NCI-H2171 treated with DMSO at 0.1 percent for 48 hours (cell line): ENCODE measurements around the gene NAA40.
"Not testable (repeated sequence)": the region's sequence is repeated elsewhere in the genome, so short reads cannot be mapped to it uniquely, and the experiment has no call there.

Experiments
- DNase-seq: peaks from one replicate; lab custom pipeline; 2025; lab: John Stamatoyannopoulos, UW

The NAA40 gene

DNA sequence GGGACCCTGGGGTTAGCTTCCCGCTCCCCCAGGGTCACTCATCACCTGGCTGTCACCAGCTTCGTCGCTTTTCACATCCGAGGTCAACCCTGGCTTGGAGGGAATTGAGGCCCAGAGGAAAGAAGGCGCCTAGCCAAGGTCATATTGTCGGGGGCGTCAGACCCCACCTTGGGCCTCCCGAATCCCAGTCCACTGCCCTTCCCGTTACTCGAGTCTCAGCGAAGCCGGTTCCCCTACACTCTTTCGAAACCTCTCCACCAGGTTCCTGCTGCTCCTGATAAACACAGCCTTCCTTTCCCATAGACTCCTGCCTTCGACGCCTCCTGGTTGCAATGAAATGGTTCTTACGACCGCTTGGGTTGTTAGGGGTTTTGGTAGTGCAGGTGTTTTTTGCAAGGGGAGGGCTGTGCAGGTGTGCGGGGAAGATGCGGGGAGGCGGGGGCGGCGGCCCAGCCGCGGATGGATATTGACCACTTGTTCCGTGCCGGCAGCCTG, 642 bp downstream of the NAA40 start:
- DNase-seq, result peak; percentile 48

DNA sequence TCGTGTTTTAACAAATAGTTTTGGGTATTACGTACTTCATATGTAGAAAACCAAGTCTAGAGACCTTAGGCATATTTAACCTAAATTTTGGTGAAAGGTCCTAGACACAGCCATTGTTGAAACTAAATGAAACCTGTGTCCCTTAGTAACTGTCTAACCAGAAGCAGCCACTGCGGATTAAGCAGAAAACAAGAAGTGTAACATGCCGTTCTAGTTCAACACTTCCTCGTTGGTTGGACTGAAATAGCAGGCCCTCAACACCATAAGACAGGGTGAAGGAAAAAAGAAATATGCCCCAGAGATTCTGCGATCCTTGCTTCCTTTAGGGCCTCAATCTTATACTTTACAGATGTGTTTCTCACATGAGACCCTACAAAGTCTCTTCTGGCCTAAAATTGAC, 2.0 kb downstream of the NAA40 start:
- no peak for DNase-seq

GRCh38 chr11:63941901-63942300, 3.1 kb downstream of the NAA40 start:
- DNase-seq, result no peak

DNA sequence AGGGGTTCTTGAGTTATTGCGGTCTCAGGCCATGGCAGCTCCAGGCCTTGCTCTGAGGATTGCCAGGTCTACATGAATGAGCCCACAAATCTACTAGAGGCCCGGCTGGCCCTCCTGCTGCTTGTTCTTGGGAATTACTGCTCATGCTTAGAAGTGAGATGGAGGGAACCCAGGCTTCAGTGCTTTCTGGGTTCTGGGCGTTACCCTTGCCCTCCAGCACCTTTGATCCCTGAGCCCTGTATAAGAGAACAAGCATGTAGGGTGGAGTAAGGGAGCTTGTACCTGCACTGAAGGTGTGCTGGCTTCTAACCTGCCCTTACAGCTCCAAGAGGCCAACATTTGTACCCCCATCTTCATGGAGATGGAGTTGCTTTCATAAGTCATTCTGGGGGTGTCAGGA, 4.0 kb downstream of the NAA40 start:
- DNase-seq, result no peak

DNA sequence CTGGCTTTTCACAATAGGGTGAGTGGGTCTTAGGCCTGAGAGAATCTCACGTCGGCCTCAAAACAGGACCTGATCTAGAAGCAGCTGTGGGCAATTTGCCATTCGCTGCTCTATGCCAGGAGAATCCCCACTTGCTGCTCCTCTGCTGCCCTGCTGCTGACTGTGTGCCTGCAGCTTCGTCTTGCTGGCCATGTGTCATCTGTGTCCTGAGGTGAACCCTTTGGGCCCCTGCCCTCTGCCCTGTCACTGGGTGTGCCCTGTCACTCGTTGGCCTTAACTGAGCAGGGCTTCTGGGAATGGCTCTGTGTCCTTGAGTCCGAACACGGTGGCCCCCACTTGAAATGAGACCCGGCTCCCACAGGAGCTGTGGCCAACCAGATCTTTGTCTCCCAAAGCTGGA, 6.2 kb downstream of the NAA40 start:
- DNase-seq, result no peak

- DNase-seq, result peak; percentile 84
Measured at GRCh38 chr11:63945477-63946163, 6.8 kb downstream of the NAA40 start.

GRCh38 chr11:63951779-63952536, 13.2 kb downstream of the NAA40 start:
- DNase-seq, result no peak

- no peak for DNase-seq
Measured at GRCh38 chr11:63952570-63952969, 13.8 kb downstream of the NAA40 start.

DNA sequence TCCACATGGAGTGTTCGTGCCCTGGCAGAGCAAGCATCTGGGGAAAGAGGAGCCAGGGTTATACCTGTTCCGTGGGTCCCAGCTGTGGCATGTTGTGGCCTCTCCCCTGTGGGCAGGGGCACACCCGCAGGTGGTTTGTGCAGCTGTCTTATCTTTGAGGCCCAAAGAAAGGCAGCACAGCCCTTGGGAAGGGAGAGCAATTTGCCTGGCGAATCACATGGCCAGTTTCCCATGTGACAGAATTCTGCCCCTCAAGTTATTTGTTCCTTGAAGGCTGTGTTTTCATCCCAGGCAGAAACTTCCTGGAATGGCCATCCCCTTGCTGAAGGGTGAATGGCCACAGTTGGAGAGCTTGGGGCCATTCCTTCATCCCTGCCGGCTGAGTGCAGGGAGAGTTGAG, 19.2 kb downstream of the NAA40 start:
- DNase-seq, result peak; percentile 55

DNA sequence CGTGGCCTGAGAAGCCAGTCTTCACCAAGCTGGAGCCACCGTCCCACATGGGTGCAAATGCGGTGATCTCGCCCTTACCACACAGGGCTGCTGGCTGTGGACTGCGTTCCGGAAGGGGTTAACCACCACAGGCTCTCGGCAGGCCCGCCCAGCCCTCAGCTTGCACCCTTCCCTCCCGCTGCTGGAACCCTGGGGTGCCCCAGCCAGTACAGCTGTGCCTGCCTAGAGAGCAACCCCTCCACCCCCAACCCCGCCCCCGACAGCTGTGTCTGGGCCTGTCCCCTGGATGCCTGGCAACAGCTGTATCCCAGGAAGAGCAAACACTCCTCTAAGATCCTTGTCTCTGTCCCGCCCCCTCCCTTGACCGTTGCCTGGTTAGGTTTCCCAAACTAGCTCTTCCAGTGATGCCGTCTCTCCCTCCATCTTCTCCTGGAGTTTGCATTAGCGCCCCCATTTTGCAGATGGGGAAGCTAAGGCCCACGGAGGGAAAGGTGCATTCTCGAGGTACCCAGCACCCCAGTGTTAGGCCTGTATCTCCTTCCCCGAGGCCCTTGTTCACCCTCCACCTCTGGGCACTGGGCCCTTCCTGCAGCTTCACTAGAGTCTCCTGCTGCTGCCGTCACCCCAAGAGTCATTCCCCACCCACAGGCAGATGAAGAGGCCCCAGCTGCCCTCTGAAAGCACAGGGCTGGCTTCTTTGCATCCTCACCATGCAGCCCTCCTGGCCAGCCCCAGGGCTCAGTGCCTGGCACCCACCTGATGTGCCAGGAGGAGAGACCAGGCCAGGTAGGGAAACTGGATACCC, 23.0 kb downstream of the NAA40 start:
- DNase-seq, result peak; percentile 71

DNA sequence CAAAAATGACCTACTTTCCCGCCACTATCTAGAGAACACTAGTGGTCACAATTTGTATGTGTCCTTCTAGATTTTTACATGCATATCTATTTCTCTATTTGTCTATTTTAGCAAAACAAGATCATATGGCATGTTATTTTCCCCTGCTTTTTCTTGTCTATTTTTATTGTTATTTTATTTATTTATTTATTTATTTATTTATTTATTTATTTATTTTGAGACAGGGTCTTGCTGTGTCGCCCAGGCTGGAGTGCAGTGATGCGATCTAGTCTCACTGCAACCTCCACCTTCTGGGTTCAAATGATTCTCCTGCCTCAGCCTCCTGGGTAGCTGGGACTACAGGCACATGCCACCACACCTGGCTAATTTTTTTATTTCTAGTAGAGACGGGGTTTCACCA, 25.1 kb downstream of the NAA40 start:
- not testable (repeated sequence) for DNase-seq

- DNase-seq, result no peak
Measured at GRCh38 chr11:63966444-63966843, 27.6 kb downstream of the NAA40 start.

DNA sequence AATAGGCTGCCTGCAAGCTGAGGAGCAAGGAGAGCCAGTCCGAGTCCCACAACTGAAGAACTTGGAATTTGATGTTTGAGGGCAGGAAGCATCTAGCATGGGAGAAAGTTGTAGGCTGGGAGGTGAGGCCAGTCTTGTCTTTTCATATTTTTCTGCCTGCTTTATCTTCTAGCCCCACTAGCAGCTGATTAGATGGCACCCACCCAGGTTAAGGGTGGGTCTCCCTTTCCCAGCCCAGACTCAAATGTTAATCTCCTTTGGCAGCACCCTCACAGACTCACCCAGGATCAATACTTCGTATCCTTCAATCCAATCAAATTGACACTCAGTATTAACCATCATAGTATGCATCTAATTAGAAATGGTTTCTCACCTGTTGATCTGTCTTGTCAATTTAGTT, 30.7 kb downstream of the NAA40 start:
- DNase-seq, result no peak

DNA sequence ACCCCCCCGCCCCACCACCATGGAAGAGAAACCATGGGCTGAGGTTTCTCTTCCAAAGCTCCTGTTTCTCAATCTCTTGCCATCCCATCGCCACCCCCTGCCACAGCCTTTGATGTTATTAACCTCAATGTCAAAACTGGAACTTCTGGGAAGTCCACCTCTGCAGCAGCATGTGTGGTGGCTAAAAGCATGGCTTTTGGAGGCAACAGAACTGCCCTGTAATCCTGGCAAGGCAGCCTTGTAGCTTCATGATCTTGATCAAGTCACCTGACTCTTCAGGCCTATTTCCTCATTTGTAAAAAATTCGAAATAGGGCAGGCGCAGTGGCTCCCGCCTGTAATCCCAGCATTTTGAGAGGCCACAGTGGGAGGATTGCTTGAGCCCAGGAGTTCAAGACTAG, 32.1 kb downstream of the NAA40 start:
- no peak for DNase-seq

GRCh38 chr11:63973912-63974258, 35.1 kb downstream of the NAA40 start:
- not testable (repeated sequence) for DNase-seq

DNA sequence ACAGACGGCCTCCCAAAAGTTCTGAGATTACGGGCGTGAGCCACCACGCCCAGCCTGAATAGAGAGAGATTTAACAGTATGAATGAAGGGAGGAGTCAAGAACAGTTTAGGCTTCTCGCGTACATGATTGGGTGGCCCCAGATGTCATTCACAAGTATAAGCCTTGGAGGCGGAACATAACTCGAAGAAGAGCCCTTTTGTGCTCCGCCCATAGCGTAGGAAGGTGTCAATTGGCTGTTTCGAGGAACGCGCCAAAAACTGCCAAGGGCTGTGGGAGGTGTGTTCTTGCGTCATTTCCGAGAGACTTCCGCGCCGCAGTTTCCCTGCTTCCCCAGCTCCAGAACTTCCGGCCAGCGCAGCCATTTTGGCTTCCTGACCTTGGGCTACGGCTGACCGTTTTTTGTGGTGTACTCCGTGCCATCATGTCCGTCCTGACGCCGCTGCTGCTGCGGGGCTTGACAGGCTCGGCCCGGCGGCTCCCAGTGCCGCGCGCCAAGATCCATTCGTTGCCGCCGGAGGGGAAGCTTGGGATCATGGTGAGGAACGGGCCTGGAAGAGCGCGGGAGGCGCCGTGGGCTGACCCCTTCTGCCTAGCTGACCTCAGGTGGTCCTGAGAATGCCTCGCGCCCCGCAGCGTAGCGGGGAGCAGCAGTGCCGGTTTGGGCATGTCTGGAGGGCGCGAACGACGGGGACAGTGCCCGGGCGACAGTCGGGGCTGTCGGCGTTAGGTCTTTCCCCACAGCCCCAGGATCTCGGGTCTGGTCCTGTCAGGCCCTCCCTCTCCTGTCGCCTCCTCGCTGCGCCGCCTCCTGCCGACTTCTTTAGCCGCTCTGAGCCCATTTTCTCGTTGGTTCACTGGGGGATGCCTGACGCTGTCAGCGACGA, 35.7 kb downstream of the NAA40 start, which contains the start of gene COX8A:
Gene COX8A (plus strand): TSS at position 362 of the 885 bp plus-strand sequence. CDS start 61 bp downstream, at position 423.
- DNase-seq, result peak; percentile 100

GRCh38 chr11:63978551-63979239, 39.9 kb downstream of the NAA40 start:
- DNase-seq, result no peak

DNA sequence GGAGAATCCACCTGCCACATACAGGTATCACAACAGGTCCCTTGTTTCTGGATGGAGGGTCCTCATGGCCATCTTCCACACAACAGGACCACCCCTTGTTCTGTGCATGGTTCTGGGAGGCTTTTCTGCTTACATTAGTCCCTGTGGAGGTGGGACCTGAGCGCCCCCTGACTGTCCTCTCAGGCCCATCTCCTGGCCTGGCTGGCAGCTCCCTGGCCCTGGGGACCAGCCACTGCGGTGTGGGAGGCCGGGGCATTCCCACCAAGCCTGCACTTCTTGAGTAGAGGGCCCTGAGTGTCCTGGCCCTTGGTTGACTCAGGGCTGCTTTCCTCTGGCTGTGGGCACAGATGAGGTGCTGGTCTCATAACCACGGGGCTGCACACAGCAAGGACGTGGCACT, 40.6 kb downstream of the NAA40 start:
- DNase-seq, result no peak

- no peak for DNase-seq
Measured at GRCh38 chr11:63985812-63986155, 47.0 kb downstream of the NAA40 start.

DNA sequence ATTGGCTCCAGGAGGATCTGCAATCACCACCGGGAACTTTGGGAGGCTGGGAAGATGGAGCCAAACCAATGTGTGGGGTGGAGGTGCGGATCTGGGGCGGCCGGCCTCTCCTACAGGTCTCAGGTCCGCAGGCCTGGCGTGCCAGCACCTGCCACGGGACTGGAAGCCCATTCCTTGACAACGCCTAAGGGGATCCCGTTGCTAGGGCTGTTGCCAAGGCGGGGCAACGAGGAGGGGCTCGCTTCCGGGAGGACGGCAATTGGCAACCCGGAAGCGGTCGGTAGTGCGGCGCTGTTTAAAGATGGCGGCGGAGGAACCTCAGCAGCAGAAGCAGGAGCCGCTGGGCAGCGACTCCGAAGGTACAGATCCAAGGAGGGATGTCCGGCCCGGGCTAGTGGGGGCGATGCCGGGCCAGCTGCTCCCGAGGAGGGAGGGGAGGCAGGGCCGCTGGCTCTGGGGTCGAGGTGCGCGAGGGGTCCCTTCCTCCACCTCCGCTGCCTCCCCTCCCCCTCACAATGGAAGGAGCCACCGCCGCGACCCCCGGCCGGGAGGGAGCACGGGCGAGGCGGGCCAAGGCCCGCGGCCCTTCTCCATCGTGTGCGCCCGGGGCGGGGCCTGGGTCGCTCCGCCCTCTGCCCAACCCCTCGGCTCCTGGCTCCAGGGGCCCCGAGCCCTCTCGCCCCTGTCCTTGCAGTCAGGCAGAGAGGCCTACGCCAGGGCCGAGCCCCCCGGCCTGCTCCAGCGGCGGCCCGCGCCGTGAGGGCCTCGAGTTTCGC, 47.5 kb downstream of the NAA40 start, which contains the start of gene OTUB1:
Gene OTUB1 (plus strand): TSS at position 283 of the 776 bp plus-strand sequence. CDS start 19 bp downstream, at position 302.
- DNase-seq, result peak; percentile 89
